HG02840 (cell line): ENCODE measurements around the gene GOLPH3.
"Not testable (repeated sequence)": the region's sequence is repeated elsewhere in the genome, so short reads cannot be mapped to it uniquely, and the experiment has no call there.

ENCODE experiments used
- ATAC-seq: cut with Tn5 transposase; IDR thresholded peaks from one replicate; pipeline ENCODE4 v1.9.1; 2021; ENCODE audit warnings: mild to moderate bottlenecking, moderate library complexity, moderate number of reproducible peaks; ENCODE audit not compliant: unreplicated experiment, low FRiP score

The GOLPH3 gene

GRCh38 chr5:32143617-32144377 lies 30.3 kb downstream of the GOLPH3 start:
- ATAC-seq, result no peak

- no peak for ATAC-seq
Measured at GRCh38 chr5:32138839-32139493, 35.2 kb downstream of the GOLPH3 start.

- no peak for ATAC-seq
Measured at GRCh38 chr5:32136342-32136741, 37.8 kb downstream of the GOLPH3 start.

- ATAC-seq, result no peak
Measured at GRCh38 chr5:32135086-32135485, 39.0 kb downstream of the GOLPH3 start.

- ATAC-seq, result no peak
Measured at GRCh38 chr5:32132757-32133156, 41.4 kb downstream of the GOLPH3 start.

GRCh38 chr5:32131604-32132003 lies 42.5 kb downstream of the GOLPH3 start:
- no peak for ATAC-seq

GRCh38 chr5:32130865-32131264 lies 43.3 kb downstream of the GOLPH3 start:
- ATAC-seq, result no peak

- ATAC-seq, result no peak
Measured at GRCh38 chr5:32129074-32129598, 45.0 kb downstream of the GOLPH3 start.

- ATAC-seq, result no peak
Measured at GRCh38 chr5:32127711-32128110, 46.4 kb downstream of the GOLPH3 start.

- ATAC-seq, result no peak
Measured at GRCh38 chr5:32126691-32127090, 47.4 kb downstream of the GOLPH3 start.

GRCh38 chr5:32123889-32124676 lies 50.0 kb downstream of the GOLPH3 start:
- no peak for ATAC-seq

- ATAC-seq, result no peak
Measured at GRCh38 chr5:32123058-32123805, 50.9 kb downstream of the GOLPH3 start.

- ATAC-seq, result not testable (repeated sequence)
Measured at GRCh38 chr5:32118922-32119321, 55.2 kb downstream of the GOLPH3 start.

GRCh38 chr5:32116574-32117313 lies 57.4 kb downstream of the GOLPH3 start:
- no peak for ATAC-seq

- ATAC-seq, result no peak
Measured at GRCh38 chr5:32115985-32116384, 58.1 kb downstream of the GOLPH3 start.

GRCh38 chr5:32110111-32110696 lies 63.9 kb downstream of the GOLPH3 start:
- no peak for ATAC-seq

- ATAC-seq, result no peak
Measured at GRCh38 chr5:32109236-32109635, 64.9 kb downstream of the GOLPH3 start.

GRCh38 chr5:32108167-32108566 lies 66.0 kb downstream of the GOLPH3 start:
- no peak for ATAC-seq

GRCh38 chr5:32107291-32107690 lies 66.8 kb downstream of the GOLPH3 start:
- no peak for ATAC-seq
